Measurements from ENCODE around the gene LEF1. TPM values are rescaled to one million over a fixed set of nuclear protein-coding genes. Genes with fewer than 3 reads are reported as not detected.

Gene LEF1
- total and polyA plus RNA-seq, 11 donors, result 0.08 to 3.0 (median 0.91) TPM; not detected in 1

DNA sequence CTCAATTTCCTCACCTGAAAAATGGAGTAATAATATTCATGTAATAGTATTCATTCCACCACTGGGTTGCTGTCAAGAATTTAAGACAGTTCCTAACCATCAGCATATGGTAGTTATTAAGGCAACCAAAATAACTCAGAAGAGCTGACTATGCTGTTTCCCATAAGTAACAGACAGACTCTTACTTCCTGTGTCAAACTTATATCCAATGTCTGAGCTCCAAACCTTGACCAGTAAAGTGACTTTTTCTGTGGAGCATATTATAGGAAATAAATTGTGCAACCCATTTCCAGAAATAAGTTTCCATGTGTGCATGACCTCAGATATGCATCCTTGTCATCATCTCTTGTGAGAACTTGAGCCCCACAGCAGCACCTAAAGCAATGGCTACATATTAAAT lies 100.3 kb downstream of the LEF1 start:
- intact Hi-C loops (cut with DNase I), result loop anchor here in 3 of 10 donors (10.0 kb wide), 1 partner anchor 446 kb away; no protein-coding TSS in a partner anchor
- ATAC-seq (no peak), DNase-seq (no peak)
- Histone ChIP-seq H3K36me3 (no peaks in the 10 kb centered on the region), H3K9me3 (no peaks in the 10 kb centered on the region), H3K27ac (no peak overlapping the region), H3K4me1 (no peaks in the 10 kb centered on the region), H3K4me3 (no peak overlapping the region), H3K27me3 (peaks cover 0 to 4% (median 0%) of the 10 kb centered on the region in 9 donors)
- TF ChIP-seq, protein P1, sequence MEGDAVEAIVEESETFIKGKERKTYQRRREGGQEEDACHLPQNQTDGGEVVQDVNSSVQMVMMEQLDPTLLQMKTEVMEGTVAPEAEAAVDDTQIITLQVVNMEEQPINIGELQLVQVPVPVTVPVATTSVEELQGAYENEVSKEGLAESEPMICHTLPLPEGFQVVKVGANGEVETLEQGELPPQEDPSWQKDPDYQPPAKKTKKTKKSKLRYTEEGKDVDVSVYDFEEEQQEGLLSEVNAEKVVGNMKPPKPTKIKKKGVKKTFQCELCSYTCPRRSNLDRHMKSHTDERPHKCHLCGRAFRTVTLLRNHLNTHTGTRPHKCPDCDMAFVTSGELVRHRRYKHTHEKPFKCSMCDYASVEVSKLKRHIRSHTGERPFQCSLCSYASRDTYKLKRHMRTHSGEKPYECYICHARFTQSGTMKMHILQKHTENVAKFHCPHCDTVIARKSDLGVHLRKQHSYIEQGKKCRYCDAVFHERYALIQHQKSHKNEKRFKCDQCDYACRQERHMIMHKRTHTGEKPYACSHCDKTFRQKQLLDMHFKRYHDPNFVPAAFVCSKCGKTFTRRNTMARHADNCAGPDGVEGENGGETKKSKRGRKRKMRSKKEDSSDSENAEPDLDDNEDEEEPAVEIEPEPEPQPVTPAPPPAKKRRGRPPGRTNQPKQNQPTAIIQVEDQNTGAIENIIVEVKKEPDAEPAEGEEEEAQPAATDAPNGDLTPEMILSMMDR (IDR thresholded peaks at IDR 0.05), result no peak

DNA sequence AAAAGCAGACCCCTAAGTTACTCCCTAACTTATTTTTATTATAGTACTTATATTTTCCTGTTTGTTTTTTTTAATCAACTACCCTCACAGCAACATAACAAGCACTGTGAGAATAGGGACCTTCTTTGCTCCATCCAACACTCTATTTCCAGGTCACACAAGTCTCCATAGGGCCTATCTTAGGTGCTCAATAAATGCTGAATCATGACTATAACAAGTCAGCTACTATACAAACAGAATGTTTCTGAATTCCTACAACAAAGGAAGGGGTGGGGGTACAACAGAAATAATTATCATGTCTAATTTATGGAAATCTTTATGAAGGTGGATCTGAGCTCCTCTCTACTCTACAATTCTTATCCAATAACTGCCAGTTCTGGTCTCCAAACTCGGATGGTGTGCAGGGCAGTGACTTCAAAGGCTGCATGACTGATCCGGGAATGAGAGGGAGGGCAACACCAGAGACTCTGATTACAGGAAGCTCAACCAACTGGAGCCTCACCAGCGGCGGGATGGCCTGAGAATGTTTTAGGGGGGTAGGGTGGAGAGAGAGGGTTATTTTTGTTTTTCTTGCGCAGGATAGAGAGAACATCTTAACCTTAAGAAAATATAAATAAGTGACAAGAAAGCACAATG lies 107.9 kb downstream of the LEF1 start:
- intact Hi-C loops (cut with DNase I), result loop anchor here in 8 of 10 donors (2.0 to 10.0 kb wide), 5 partner anchors 451 to 512 kb away; no protein-coding TSS in a partner anchor
- H3K27ac ChIP-seq, result no peak overlapping the region
- no peak overlapping the region for H3K4me3 ChIP-seq
- 53 to 65% (median 62%) methylated on average over 5 of the region's 5 CpGs for WGBS, 4 donors
- no peaks in the 10 kb centered on the region for H3K36me3 ChIP-seq
- H3K27me3 ChIP-seq, result peaks cover 0 to 9% (median 0%) of the 10 kb centered on the region in 9 donors
- TF ChIP-seq, protein P1 (IDR thresholded peaks at IDR 0.05), result no peak
- no peak for TF ChIP-seq POLR2A (IDR thresholded peaks at IDR 0.05)
- H3K4me1 ChIP-seq, result no peaks in the 10 kb centered on the region
- ATAC-seq (no peak), DNase-seq (no peak)
- H3K9me3 ChIP-seq, result no peaks in the 10 kb centered on the region

DNA sequence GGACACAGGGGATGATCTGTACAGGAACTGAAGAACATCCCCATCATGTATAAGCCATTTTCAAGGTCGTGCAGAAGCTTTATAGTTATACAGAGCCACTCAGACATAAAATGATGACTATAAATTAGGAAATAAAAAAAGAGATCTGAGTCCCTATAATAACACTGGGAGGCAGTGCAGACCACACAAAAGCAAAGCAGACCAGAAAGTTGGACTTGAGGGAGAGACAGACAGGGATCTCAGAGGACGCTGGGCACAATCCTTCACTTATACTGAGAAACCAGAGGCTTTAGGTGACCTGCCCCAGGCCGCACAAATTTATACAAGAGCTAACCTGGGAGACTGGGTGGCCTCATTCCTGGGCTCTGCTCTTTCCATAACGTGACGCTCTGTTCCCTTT lies 108.6 kb downstream of the LEF1 start:
- no peaks in the 10 kb centered on the region for H3K36me3 ChIP-seq
- H3K4me3 ChIP-seq, result no peak overlapping the region
- intact Hi-C loops (cut with DNase I), result loop anchor here in 8 of 10 donors (2.0 to 10.0 kb wide), 5 partner anchors 452 to 513 kb away; no protein-coding TSS in a partner anchor
- no peaks in the 10 kb centered on the region for H3K4me1 ChIP-seq
- no peak overlapping the region for H3K27ac ChIP-seq
- ATAC-seq (peak in 3 of 4 donors; percentile 55 to 74 (median 68)), DNase-seq (no peak)
- 43 to 48% (median 47%) methylated on average over 5 of the region's 5 CpGs for WGBS, 4 donors
- TF ChIP-seq, protein P1 (IDR thresholded peaks at IDR 0.05), result peak in 10 of 12 donors; percentile 11 to 56 (median 37)
- no peak for TF ChIP-seq POLR2A (IDR thresholded peaks at IDR 0.05)
- peaks cover 0 to 9% (median 0%) of the 10 kb centered on the region in 9 donors for H3K27me3 ChIP-seq
- no peaks in the 10 kb centered on the region for H3K9me3 ChIP-seq

DNA sequence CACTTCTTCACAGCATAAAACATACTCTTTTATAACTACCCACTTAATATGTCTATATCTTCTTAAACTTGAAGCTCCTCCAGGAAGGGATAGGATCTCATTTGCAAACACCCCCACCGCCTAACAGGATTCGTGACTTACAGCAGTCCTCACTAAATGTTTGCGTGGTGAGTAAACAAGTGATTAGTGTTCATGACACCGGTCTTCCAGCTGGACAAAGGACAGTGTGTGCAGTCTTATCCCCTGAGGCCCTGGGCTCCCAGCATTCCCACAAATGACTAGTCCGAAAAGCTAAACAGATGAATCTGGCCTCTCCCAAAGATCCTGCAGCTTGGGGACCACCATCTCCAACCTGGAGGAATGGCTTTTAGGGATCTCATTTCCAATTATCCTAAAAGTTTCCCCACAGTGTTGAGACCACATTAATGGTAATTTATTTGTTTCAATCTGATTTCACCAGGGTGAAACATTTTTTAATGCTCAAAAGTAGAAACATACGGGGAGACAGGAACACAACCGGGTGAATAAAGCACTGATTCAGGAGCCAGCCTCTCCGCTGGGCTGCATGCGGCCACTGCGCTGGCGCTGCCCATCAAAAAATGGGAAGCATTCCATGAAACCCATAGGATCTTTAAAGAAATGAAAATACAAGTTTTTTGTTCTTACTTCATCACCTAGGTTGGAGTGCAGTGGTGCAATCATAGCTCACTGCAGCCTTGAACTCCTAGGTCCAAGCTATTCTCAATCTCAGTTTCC lies 109.9 kb downstream of the LEF1 start:
- no peaks in the 10 kb centered on the region for H3K9me3 ChIP-seq
- no peak for TF ChIP-seq POLR2A (IDR thresholded peaks at IDR 0.05)
- TF ChIP-seq, protein P1 (IDR thresholded peaks at IDR 0.05), result no peak
- intact Hi-C loops (cut with DNase I), result loop anchor here in 1 of 10 donors (10.0 kb wide), 1 partner anchor 516 kb away; no protein-coding TSS in a partner anchor

More for the DNA sequence above, 109.9 kb downstream of the LEF1 start:
- no peak for ATAC-seq
- no peaks in the 10 kb centered on the region for H3K36me3 ChIP-seq
- H3K4me3 ChIP-seq, result no peak overlapping the region
- peaks cover 0 to 9% (median 0%) of the 10 kb centered on the region in 9 donors for H3K27me3 ChIP-seq
- no peak for DNase-seq
- H3K27ac ChIP-seq, result no peak overlapping the region
- H3K4me1 ChIP-seq, result no peaks in the 10 kb centered on the region
- 73 to 81% (median 76%) methylated on average over 11 of the region's 11 CpGs for WGBS, 4 donors

All from heart left ventricle (tissue), 16 donors.